Type B pancreatic cell (in vitro differentiated cells): ENCODE results near the gene PAPOLB. TPM values are rescaled to one million over a fixed set of nuclear protein-coding genes. Genes with fewer than 3 reads are reported as not detected.

Source experiments
- DNase-seq: peaks from one replicate; pipeline ENCODE4 v3.0.0; 2021; ENCODE audit warnings: mixed read lengths; ENCODE audit not compliant: unreplicated experiment; ENCODE audit errors: extremely low spot score
- H3K27ac Mint-ChIP-seq: 2 replicates; pipeline ENCODE4 v1.8.0; 2021; ENCODE audit warnings: mild to moderate bottlenecking, mixed read lengths
- H3K27me3 Mint-ChIP-seq: 2 replicates; pipeline ENCODE4 v1.8.0; 2021; ENCODE audit warnings: mixed read lengths
- H3K36me3 Mint-ChIP-seq: 2 replicates; pipeline ENCODE4 v1.8.0; 2021; ENCODE audit warnings: mixed read lengths
- H3K4me1 Mint-ChIP-seq: one replicate; pipeline ENCODE4 v1.8.0; 2021; ENCODE audit warnings: mixed read lengths; ENCODE audit not compliant: unreplicated experiment
- H3K4me3 Mint-ChIP-seq: 2 replicates; pipeline ENCODE4 v1.8.0; 2021; ENCODE audit warnings: mild to moderate bottlenecking, mixed read lengths
- H3K9me3 Mint-ChIP-seq: 2 replicates; pipeline ENCODE4 v1.8.0; 2021; ENCODE audit warnings: mixed read lengths
- total RNA-seq: library from RNA; stranded (reverse); gene quantifications from 2 replicates; pipeline ENCODE4 v1.2.1, GENCODE V29; 2021; ENCODE audit warnings: low replicate concordance
- TF ChIP-seq, protein P1 (sequence below): fragments of 200-600 bp; sonication (generic); conservative IDR thresholded peaks from 2 replicates; pipeline ENCODE4 v1.5.0; 2021; ENCODE audit warnings: antibody characterized with exemption, mild to moderate bottlenecking

PAPOLB gene
- total RNA-seq, 1 donor from 2014 or later: 0.56 TPM

DNA sequence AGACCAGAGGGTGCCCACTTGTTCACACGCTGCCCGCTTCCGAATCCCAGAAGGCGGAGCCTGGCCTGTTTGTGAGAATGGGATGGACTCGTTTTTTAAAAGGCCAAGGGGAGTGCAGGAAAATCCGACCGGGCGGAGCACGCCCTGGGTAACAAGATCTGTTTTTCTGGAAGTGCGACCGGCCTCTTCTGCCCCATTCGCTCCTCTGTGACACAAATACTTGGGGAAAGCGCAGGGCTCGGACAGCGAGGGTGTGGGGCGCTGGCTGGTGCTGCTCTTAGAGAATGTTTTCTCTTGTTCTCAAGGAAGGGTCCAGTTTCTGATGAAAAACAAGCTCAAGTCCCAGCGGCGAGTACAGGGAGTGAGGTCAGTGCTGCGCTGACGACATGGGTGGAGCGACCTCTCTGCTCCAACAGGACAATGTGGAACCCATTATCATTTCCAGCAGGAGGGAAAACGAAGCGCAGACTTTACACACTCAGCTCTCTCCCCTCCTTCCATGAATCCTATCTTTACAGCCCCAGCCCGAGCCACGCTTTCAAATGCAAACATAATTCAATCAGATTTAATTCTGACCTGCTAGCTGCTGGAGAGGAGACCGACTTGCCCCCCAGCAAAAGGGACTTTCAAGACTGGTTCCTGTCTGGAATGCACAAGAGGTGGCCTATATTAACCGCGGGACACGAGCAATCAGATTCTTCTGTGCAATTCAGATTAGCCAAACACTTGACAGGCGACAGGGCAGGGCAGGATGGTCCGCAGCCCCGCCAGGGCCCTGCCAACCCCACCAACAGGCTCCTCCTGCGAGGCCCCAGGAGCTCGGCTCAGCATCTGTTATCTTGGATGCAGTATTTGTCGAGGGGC is 20.6 kb upstream of the PAPOLB start:
- Mint-ChIP-seq H3K4me1 (peaks cover 21% of the 10 kb centered on the region), H3K36me3 (no peaks in the 10 kb centered on the region), H3K27me3 (peaks cover 13% of the 10 kb centered on the region)

DNA sequence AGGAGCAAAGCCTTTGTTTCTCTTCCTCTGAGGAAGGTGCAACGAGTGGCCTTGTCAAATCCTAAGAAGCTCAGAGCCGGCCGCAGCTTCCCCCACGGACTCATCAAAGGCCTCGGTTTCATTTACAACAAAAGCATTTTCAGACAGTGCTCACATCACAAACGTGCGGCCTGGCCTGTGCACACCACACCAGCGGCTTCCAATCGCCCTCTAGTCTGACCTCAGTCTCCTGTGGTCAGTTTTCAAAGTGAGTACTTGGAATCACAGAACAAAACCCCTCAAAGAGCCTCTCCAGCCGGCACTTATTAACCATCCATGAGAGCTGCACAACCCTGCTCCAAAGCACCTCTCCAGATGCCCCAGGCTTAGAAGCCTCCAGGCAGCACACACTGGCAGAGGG is 18.4 kb upstream of the PAPOLB start:
- TF ChIP-seq, protein P1, sequence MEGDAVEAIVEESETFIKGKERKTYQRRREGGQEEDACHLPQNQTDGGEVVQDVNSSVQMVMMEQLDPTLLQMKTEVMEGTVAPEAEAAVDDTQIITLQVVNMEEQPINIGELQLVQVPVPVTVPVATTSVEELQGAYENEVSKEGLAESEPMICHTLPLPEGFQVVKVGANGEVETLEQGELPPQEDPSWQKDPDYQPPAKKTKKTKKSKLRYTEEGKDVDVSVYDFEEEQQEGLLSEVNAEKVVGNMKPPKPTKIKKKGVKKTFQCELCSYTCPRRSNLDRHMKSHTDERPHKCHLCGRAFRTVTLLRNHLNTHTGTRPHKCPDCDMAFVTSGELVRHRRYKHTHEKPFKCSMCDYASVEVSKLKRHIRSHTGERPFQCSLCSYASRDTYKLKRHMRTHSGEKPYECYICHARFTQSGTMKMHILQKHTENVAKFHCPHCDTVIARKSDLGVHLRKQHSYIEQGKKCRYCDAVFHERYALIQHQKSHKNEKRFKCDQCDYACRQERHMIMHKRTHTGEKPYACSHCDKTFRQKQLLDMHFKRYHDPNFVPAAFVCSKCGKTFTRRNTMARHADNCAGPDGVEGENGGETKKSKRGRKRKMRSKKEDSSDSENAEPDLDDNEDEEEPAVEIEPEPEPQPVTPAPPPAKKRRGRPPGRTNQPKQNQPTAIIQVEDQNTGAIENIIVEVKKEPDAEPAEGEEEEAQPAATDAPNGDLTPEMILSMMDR: no peak
- Mint-ChIP-seq H3K27me3 (peaks cover 13% of the 10 kb centered on the region), H3K4me1 (peaks cover 17% of the 10 kb centered on the region), H3K36me3 (no peaks in the 10 kb centered on the region), H3K4me3 (peak overlapping the region; percentile 77), H3K9me3 (no peaks in the 10 kb centered on the region), H3K27ac (peak overlapping the region; percentile 34)
- no peak for DNase-seq

More for the DNA sequence above, 20.6 kb upstream of the PAPOLB start:
- H3K9me3 Mint-ChIP-seq: no peaks in the 10 kb centered on the region
- no peak for DNase-seq
- TF ChIP-seq, protein P1: peak; percentile 32
- peak overlapping the region; percentile 92 for H3K4me3 Mint-ChIP-seq
- peak overlapping the region; percentile 82 for H3K27ac Mint-ChIP-seq

DNA sequence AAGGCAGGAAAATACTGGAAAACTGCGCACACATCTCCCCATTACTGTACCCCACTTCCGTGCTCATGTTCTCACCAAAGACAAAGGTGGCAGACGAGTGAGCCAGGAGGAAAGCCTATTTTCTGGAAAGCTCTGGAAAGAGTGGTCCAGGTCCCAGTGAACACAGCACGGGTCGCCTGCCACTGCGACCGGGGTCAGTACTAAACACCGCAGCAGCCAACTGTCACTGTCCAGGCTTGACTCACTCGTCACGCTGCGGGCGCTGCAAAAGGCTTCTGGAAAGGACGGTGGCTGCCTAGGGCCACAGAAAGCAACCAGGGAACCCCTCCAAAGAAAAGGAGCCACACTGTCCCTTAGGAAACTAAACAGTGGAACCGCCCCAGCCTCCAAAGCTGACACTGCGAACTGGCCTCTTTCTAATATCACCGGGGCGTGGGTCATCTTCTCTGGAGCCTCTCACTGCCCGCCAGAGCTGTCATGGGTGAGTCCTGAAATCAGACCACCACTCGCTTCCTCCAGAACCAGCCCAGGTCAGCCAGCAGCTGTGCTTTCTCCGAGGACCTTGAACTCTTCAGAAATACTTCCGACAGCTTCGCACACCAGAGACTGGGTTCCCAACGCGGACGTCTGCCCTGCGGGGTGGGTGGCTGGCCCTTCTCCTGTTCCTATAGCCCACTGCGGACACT is 17.7 kb upstream of the PAPOLB start:
- TF ChIP-seq, protein P1: no peak
- Mint-ChIP-seq H3K36me3 (no peaks in the 10 kb centered on the region), H3K4me1 (peaks cover 17% of the 10 kb centered on the region), H3K4me3 (peak overlapping the region; percentile 77), H3K27ac (no peak overlapping the region), H3K9me3 (no peaks in the 10 kb centered on the region), H3K27me3 (peaks cover 13% of the 10 kb centered on the region)
- DNase-seq: no peak

DNA sequence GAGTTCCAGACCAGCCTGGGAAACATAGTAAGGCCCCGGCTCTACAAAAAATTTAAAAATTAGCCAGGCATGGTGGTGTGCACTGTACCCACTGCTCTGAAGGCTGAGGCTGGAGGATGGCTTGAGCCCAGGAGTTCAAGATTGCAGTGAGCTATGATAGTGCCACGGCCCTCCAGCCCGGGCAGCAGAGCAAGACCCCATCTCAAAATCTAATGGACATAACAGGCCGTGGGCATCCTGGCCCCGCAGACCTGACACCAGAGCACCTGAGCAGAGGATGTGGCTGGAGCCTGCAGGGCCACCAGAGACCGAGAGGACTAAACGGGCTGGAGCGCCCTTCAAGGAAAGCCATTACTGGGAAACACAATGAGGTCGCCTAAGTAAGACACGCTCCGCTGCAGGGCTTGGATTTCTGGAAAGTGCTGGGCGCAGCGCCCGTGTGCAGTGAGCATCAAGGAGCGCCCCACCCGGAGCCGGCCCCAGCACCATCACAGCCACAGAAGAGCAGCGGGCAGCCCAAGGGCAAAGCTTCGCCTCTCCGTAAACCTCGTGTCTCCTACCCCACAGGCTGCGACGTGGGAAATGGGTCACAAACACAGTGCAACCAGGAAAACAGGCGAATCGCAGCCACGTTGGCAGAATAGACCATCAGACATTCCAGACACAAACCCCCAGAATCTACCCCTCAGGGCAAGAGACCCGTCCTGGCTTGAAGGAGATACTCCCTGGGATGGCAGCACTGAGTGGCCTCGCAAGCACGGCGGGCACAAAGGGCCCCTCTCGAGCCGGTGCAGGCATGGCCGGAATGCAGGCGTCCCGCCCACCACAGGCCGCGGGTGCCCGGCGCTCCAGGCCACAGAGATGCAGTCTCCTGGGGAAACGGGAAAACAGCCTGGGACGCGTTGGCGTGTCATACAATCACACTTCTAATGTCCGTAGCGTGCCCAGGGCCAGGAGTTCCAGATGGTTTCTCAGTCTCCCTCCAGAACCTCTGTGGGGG is 16.8 kb upstream of the PAPOLB start:
- Mint-ChIP-seq H3K4me1 (peaks cover 17% of the 10 kb centered on the region), H3K27me3 (peaks cover 13% of the 10 kb centered on the region), H3K9me3 (no peaks in the 10 kb centered on the region), H3K36me3 (no peaks in the 10 kb centered on the region), H3K27ac (no peak overlapping the region), H3K4me3 (no peak overlapping the region)
- TF ChIP-seq, protein P1: no peak
- DNase-seq: no peak

DNA sequence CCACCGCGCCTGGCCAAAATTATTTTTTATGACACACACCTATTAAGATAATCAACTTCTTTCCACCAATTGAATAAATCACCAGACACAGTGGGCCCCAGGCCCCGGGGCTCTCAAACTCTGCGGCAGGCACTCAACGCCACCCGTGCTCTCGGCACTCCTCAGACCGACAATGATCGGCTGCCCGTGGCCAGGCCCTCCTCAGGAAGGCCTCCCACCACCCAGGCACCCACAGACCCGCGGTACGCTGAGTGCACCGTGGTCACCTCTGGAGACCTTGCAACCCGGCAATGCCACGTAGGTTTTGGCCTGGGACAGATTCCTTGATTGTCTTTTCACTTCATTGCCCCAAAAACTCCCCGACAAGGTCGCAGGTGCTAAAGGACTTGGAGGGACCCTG is 14.8 kb upstream of the PAPOLB start:
- Mint-ChIP-seq H3K27ac (no peak overlapping the region), H3K36me3 (no peaks in the 10 kb centered on the region), H3K4me3 (no peak overlapping the region), H3K9me3 (no peaks in the 10 kb centered on the region), H3K27me3 (peaks cover 3% of the 10 kb centered on the region), H3K4me1 (peaks cover 18% of the 10 kb centered on the region)
- TF ChIP-seq, protein P1: no peak
- DNase-seq: no peak
